Measurements from ENCODE around the gene HTR1E. TPM values are rescaled to one million over a fixed set of nuclear protein-coding genes. Genes with fewer than 3 reads are reported as not detected.

HTR1E gene
- polyA plus RNA-seq, 1 experiment, result not detected

GRCh38 chr6:86943819-86944407 is 6.6 kb downstream of the HTR1E start:
- H3K4me3 ChIP-seq (ENCODE audit: low read depth, low read length), result no peak overlapping the region
- no peak for DNase-seq (ENCODE audit: low read depth)
- CTCF ChIA-PET, result no interaction called here
- POLR2A ChIA-PET, result no interaction called here
- TF ChIP-seq CTCF (IDR thresholded peaks at IDR 0.05; ENCODE audit: insufficient read depth, low read depth, low read length), result no peak
- no peaks in the 10 kb centered on the region for H3K36me3 ChIP-seq (ENCODE audit: control insufficient read depth, insufficient read depth, low read length)
- H3K27me3 ChIP-seq (ENCODE audit: control insufficient read depth, insufficient read depth, low read length), result no peaks in the 10 kb centered on the region

- Histone ChIP-seq H3K4me3 (ENCODE audit: low read depth, low read length) (no peak overlapping the region), H3K36me3 (ENCODE audit: control insufficient read depth, insufficient read depth, low read length) (no peaks in the 10 kb centered on the region), H3K27me3 (ENCODE audit: control insufficient read depth, insufficient read depth, low read length) (no peaks in the 10 kb centered on the region)
- DNase-seq (ENCODE audit: low read depth), result no peak
- TF ChIP-seq CTCF (IDR thresholded peaks at IDR 0.05; ENCODE audit: insufficient read depth, low read depth, low read length), result no peak
- ChIA-PET CTCF (no interaction called here), POLR2A (no interaction called here)
Observed at GRCh38 chr6:86949771-86950170, 12.4 kb downstream of the HTR1E start.

- POLR2A ChIA-PET, result no interaction called here
- Histone ChIP-seq H3K36me3 (ENCODE audit: control insufficient read depth, insufficient read depth, low read length) (no peaks in the 10 kb centered on the region), H3K27me3 (ENCODE audit: control insufficient read depth, insufficient read depth, low read length) (no peaks in the 10 kb centered on the region), H3K4me3 (ENCODE audit: low read depth, low read length) (no peak overlapping the region)
- no peak for DNase-seq (ENCODE audit: low read depth)
- CTCF ChIA-PET, result no interaction called here
- TF ChIP-seq CTCF (IDR thresholded peaks at IDR 0.05; ENCODE audit: insufficient read depth, low read depth, low read length), result no peak
Observed at GRCh38 chr6:86952991-86953390, 15.7 kb downstream of the HTR1E start.

GRCh38 chr6:86959656-86960055 is 22.3 kb downstream of the HTR1E start:
- ChIA-PET CTCF (no interaction called here), POLR2A (no interaction called here)
- H3K27me3 ChIP-seq (ENCODE audit: control insufficient read depth, insufficient read depth, low read length), result no peaks in the 10 kb centered on the region
- no peak for TF ChIP-seq CTCF (IDR thresholded peaks at IDR 0.05; ENCODE audit: insufficient read depth, low read depth, low read length)
- no peak for DNase-seq (ENCODE audit: low read depth)
- H3K36me3 ChIP-seq (ENCODE audit: control insufficient read depth, insufficient read depth, low read length), result no peaks in the 10 kb centered on the region
- H3K4me3 ChIP-seq (ENCODE audit: low read depth, low read length), result no peak overlapping the region

- H3K27me3 ChIP-seq (ENCODE audit: control insufficient read depth, insufficient read depth, low read length), result no peaks in the 10 kb centered on the region
- ChIA-PET CTCF (interaction anchor here (1.1 kb wide), 1 partner anchor 22 kb away, joined by 3 read pairs; no protein-coding TSS in a partner anchor), POLR2A (no interaction called here)
- no peaks in the 10 kb centered on the region for H3K36me3 ChIP-seq (ENCODE audit: control insufficient read depth, insufficient read depth, low read length)
- no peak overlapping the region for H3K4me3 ChIP-seq (ENCODE audit: low read depth, low read length)
- no peak for DNase-seq (ENCODE audit: low read depth)
- TF ChIP-seq CTCF (IDR thresholded peaks at IDR 0.05; ENCODE audit: insufficient read depth, low read depth, low read length), result no peak
Observed at GRCh38 chr6:86961455-86962200, 24.3 kb downstream of the HTR1E start.
